GM19025 (cell line): ENCODE results near the gene CA5A.
"Not testable (repeated sequence)": the region's sequence is repeated elsewhere in the genome, so short reads cannot be mapped to it uniquely, and the experiment has no call there.

Source experiments
- ATAC-seq: cut with Tn5 transposase; IDR thresholded peaks from one replicate; pipeline ENCODE4 v1.9.1; 2021; ENCODE audit warnings: mild to moderate bottlenecking, low read depth, moderate library complexity; ENCODE audit not compliant: unreplicated experiment

The CA5A gene

DNA sequence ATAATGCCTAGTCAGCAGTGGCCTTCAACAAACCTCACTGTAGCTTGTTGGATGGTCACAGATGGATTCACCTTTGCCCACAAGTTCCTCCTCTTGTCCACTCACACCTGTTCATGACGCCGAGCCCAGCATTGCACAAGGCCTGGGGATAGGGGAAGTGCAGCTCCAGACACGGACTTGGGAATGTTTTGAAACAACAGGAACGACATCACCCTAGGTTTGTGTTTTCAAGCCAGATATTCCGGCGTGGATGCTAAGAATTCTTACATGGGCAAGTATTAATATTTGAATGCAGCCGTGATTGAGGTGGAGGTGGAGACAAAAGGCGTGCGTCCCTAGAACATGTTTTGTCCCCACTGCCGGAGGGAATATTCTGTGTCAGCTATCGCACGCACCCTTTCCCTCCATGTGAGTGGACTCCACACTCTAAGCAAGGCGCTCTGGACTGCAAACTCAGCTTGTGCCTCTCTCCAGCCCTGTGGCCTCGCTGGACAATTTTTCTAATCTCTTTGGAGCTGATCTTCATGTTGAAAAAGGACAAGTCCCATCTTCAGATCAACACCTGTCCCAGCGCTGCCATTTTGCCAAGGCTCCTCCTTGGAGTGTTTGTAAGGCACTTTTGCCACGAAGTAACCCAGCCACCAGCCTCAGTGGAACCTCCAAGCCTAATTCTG, 12.9 kb upstream of the CA5A start:
- no peak for ATAC-seq

DNA sequence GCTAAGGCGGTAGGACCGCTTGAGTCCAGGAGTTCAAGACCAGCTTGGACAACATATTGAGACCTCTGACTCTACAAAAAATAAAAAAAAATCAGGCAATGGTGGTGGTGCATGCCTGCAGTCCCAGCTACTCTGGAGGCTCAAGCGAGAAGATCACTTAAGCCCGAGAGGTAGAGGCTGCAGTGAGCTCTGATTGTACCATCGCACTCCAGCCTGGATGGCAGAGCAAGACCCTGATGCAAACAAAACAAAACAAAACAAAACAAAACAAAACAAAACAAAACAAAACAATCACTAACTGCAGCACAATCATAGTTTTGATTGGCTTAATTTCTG, 12.4 kb upstream of the CA5A start:
- ATAC-seq, result no peak

DNA sequence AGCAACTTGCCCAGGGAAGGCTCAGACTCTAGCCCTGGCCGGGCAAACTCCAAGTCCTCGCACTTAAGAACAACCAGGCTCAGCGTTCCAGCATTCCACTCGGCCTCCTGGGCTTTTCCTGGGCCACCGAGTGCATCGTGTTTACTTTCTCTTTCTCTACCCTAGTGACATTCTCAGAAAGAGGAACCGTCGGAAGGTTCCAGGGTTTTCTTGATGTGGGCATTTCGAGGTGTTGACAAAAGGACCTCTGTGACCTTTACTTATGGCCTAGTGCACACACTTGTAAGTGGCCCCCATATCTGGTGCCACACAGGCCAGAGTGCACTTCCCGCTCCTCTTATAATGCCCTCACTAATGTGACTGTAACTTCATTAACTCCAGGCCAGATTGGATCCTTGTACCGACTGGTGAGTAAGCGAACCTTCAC, 11.8 kb upstream of the CA5A start:
- ATAC-seq, result no peak

DNA sequence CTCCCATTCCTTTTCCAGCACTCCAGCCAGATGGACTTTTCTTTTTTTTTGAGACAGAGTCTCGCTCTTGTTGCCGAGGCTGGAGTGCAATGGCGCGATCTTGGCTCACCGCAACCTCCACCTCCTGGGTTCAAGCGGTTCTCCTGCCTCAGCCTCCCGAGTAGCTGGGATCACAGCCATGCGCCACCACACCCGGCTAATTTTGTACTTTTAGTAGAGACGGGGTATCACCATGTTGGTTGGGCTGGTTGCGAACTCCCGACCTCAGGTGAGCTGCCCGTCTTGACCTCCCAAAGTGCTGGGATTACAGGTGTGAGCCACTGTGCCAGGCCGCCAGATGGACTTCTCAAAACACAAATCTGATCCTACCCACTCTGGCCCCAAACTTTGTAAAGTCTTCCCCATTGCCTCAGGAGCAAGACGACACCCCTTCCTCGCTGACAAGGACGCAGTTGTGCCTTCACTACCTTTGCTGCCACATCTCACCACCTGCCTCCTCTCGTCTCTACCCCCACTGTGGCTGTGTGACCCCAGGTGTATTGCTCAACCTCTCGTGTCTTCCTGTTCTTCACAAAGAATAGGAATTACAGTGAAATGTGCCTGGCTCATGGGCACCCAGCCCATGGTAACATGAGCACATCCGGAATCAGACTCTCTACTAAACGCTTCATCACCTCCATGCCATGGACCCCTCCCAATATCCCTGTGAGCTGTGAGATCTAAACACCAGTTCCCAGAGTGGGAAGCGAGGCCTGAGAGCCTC, 11.2 kb upstream of the CA5A start:
- ATAC-seq, result no peak

DNA sequence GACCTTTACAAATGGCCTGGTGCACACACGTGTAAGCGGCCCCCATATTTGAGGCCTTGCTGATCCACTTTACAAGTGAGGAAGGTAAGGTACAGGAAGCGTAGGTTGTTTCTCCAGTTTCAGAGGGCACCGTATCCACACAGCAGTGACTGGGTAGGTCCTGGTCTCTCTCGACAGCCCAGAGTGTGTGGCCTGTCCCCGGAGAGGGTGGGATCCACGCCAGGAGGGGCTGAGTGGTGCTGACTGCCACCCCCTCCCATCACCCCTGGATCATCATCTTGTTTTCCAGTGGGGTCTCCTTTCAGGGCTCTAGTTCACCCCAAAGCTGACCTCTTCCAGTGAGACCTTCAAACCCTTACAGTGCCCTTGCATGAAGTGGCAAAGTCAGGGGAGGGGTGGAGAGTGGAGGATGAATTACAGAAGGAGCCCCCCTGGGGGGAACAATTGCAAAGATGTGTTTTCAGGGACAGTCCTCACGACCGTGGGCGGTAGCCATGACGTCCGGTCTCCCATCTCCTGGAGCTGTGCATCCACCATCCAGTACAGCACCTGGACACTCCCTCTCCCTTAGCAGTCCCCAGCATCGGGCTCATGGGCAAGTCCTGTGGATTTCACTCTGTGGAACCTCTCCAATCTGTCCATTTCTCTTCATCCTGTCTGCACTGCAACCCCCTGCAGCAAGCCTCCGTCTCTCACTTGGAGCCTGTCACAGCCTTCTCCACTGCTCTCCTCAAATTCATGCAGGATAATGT, 10.4 kb upstream of the CA5A start:
- ATAC-seq, result no peak

DNA sequence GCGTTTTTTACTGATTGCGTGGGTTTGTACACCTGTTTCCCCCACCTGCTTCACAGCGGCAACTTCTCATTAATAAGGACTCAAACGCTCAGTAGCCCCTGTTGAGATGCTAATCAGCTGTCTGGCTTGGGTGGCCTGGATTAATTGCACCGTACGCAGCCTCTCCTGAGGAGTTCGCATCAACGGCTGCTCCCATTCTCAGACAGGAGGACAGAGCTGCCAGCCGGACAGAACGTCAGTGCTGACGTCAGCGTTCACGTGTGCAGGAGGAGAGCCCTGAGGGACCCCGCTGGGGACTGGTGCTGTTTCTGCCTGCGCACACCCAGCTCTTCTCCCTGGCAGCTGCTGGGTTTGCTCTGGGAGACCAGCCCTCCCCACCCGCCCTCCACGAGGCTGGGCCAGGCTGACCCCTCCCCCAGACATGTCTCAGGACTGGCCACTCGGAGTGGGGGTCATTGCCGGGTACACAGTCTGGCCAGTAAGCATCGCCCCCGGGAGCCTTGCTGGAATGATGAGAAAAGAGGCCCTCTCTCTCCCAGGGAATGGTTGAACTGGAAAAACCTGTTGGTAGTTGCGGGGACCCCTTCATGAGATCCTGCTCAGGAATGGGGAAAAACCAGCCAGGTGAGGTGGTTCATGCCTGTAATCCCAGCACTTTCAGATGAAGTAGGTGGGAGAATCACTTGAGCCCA, 9.2 kb upstream of the CA5A start:
- no peak for ATAC-seq

DNA sequence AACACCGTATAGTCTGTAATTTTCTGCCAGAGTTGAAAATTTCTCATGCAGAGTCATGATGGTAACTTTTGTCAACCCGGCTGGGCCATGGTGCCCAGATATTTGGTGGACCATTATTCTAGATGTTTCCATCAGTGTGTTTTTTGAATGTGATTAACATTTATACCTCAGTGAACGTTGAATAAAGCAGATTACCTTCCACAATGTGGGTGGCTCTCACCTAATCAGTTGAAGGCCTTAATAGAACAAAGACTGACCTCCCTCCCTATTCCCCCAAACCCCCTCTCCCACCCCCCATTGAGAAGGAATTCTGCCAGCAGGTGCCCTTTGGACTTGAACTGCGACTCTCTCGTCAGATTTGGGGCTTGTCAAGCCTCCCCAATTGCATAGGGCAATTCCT, 6.4 kb upstream of the CA5A start:
- no peak for ATAC-seq

DNA sequence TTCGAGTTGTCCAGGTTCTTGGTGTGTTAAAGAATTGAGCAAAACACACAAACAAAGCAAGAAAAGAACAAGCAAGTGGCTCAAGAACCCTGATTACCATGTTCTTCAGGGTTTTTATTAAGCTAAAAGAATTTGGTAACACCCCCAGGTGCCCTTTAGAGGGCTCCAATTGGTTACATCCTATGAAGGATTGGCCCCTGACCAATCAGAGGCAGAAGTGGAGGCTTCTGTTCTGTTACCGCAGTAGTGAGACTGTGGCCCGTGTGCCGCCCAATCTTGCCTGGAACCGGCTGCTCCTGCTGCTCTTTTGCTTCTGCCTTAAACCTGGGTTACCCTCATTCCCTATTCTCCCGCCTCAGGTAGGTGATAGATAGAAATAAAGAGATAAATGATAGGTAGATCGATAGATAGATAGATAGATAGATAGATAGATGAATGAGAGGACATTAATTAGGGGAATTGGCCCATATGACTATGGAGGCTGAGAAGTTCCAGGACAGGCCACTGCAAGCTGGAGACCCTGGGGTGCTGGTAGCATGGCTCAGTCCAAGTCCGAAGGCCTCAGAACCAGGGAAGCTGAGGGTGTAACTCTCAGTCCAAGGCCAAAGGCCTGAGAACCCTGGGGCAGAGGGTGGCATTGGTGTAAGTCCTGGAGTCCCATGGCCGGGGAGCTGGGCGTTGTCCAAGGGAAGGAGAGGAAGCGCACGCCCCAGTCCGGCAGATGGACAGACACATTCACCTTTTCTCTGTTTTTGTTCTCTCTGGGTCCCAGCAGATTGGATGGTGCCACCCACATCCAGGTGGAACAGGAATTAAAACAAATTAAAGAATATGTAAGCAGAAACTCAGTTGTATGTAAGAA, 3.5 kb upstream of the CA5A start:
- no peak for ATAC-seq

DNA sequence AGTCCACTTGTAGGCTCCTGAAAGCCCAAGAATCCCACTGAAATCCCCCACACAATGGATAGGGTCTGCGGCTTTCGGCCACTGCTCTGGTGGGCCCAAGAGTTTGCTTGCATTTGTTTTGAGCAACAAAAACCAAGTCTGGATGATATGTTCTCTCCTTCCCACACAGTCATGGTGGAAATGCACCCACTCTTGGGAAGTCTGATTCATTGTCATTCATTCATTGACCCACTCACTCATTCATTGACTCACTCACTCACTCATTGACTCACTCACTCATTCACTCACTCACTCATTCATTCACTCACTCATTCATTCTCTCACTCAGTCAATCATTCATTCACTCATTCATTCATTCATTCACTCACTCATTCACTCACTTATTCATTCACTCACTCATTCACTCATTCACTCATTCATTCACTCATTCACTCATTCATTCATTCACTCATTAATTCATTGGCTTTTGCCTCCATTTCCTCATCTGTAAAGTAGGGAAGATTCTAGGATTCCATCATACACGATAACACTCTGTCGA, 2.2 kb upstream of the CA5A start:
- ATAC-seq, result no peak

DNA sequence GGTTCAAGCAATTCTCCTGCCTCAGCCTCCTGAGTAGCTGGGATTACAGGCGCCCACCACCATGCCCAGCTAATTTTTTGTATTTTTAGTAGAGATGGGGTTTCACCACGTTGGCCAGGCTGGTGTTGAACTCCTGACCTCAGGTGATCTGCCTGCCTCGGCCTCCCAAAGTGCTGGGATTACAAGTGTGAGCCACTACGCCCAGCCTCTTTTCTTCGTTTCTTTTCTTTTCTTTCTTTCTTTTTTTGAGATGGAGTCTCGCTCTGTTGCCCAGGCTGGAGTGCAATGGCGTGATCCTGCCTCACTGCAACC, 858 bp upstream of the CA5A start:
- ATAC-seq, result not testable (repeated sequence)

DNA sequence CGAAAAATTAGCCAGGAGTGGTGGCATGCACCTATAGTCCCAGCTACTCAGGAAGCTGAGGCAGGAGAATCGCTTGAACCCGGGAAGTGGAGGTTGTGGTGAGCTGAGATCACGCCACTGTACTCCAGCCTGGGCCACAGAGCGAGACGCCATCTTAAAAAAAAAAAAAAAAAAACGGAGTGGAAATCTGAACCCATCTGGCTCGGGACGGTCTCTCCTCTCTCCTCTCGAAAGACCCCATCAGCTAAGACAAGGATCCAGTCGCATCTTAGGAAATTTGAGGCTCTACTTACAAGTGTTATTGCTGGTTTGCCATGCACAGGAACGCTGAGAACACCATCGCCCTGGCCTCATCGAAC, 334 bp downstream of the CA5A start:
- not testable (repeated sequence) for ATAC-seq

DNA sequence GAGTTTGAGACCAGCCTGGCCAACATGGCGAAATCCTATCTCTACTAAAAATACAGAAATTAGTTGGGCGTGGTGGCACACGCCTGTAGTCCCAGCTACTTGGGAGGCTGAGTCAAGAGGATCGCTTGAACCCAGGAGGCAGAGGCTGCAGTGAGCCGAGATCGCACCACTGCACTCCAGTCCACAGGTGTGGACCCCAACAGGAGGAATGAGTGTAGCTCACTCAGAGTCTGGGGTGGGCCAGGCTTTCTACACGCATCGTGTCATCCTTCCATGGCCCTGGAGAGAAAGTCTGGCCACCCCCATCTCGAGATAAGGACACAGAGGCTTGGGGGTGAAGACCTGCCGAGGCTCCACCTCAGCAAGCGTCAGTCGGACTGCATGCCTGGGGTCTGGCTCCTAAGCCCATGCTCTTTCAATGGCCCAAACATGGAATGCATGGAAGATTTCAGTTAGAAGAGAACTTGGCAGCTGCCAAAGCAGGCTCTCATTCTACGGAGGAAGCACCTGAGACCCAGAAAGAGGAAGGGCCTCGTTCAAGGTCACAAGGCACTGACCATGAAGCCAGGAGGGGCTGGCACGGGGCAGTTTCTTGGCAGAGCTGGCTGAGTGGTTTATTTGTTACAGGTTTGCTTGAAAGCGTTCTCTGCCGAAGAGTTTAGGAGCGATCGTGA, 1.4 kb downstream of the CA5A start:
- not testable (repeated sequence) for ATAC-seq

DNA sequence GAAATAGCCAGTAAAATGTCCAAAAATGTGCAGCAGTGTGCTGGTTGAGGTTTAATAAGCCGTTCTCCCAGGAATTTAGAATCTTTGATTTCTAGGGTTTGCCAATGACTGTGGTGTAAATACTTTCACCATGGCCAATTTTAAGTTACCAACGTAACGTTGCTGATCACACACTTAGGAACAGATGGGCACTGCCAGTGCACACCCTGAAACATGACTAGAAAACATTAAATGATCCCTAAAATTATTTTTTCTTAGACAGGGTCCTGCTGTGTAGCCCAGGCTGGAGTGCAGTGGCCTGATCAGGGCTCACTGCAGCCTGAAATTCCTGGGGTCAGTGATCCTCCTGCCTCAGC, 3.2 kb downstream of the CA5A start:
- ATAC-seq, result no peak

DNA sequence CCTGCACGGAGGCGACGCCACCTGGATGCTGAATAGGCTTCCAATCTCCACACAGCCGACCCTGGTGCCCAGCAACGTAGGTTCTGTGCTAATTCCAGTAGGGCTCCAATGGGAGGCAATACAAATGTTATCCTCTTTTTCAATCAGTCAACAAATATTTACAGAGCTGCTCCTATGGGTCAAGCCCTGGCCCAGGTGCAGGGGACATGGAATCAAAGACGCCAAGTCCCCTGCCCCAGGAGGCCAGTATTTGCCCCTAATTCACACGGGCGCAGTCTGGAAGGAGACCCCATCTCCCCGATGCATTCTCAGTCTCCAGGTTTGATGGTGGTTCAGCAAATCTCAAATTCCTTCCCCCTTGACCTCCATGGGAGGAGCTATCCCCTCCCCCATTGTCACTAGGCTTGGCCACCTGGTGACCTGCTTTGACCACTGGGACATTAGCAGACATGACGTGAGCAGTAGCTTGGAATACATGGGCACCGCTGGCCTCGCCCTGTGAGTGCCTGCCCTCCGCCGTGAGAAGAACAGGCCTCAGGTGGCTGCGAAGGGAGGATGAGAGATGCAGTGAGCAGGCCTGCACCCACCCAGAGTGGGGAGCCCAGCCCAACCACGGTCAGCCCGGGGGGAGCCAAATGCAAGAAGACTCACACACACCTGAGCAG, 3.7 kb downstream of the CA5A start:
- ATAC-seq, result not testable (repeated sequence)

DNA sequence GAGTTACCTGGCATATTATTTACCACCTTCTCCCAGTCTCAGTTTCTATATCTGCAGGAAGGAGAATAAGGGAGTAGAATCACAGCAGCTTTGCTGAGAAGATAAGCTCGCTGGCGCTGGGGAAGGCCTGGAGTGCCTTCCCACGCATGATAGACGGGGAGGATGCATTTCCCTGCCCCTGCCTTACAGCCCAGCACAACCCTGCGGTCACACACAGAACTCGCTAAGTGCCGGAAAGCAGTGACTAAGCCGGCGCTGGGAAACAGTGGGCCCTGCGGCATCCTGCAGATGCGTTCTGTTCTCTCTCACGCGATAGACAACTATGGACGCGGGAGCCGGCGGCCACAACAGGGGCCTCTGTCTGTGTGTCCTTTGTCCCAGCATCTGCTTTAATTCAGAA, 4.8 kb downstream of the CA5A start:
- ATAC-seq, result no peak

DNA sequence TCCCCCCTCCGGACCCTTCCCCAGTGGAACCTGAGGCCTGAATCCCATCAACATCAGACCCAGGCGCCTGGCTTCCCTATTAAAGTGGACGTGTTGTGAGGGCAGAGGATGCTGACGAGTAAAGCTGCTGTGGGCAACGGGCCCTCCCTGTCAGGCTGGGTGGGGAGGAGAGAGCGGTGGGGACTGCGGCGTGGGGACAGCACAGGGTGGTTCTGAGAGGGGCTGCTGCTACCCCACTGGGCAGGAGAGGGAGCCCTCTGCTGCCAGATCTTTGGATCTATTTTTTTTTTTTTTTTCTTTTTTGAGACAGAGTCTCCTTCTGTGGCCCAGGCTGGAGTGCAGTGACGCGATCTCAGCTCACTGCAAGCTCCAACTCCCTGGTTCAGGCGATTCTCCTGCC, 5.9 kb downstream of the CA5A start:
- no peak for ATAC-seq

DNA sequence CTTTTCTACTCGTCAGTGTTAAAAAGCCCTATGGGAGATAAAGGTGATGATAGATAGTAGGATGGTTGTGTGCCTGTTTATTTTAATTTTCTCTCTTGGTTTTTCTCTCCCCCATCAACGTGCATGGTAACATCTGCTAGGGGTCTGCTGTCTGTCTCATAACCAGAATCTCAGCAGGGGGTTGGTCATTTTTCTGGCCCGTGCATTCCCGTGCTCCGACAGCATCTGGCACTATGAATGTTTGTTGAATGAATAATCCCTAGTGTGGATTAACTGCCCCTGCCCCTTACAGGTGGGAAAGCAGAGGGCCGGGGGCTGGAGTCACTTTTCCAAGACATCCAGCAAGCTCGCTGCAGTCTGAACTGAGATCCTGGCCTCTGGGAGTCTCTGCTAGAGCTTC, 6.3 kb downstream of the CA5A start:
- ATAC-seq, result no peak

DNA sequence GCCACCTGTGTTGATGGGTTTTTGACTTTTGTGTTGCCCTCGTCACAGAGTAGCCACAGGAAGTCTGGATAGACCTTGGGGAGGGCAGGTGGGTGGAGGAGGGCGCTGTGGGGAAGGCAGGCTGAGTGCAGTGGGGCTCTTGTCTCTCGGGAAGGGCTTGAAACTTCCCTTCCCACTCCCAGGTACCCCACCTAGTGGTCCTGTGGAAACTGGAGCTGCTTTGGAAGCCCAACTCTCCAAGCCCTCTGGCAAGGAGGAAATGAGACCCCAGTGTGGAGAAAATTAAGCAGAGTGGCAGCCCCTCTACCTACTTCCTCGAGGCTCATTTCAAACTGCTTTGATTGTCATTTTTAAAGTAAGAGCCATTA, 9.2 kb downstream of the CA5A start:
- no peak for ATAC-seq
